HepG2 (cell line): Measurements from ENCODE around the gene TADA1.

Source experiments
- ARNTL ChIP-seq: sonication (generic); formaldehyde crosslinking; IDR thresholded peaks from 2 replicates; pipeline ENCODE4 v1.4.0; 2020; ENCODE audit warnings: mild to moderate bottlenecking, missing genetic modification reagents
- BCL6 ChIP-seq: IDR thresholded peaks from 2 replicates; pipeline ENCODE4 v1.6.1; 2016; ENCODE audit warnings: missing genetic modification reagents, missing compliant biosample characterization
- CBX2 ChIP-seq, 2 experiments: fragments of 200-600 bp in 1 of 2; sonication (generic); formaldehyde crosslinking in 1 of 2; IDR thresholded peaks; 2 replicates each; pipeline versions ENCODE4 v1.7.0 to v1.8.1; 2018 to 2022; ENCODE audit warnings: low read depth in 2 of 2, low read length in 1 of 2, mild to moderate bottlenecking in 1 of 2, missing genetic modification reagents in 1 of 2
- CTCF ChIP-seq: sonication (generic); formaldehyde crosslinking; IDR thresholded peaks from 2 replicates; pipeline ENCODE4 v1.5.0; 2020; ENCODE audit warnings: mild to moderate bottlenecking, missing genetic modification reagents, moderate library complexity
- MTA1 ChIP-seq: sonication (generic); formaldehyde crosslinking; IDR thresholded peaks from 2 replicates; pipeline ENCODE4 v1.4.0; 2020; ENCODE audit warnings: missing genetic modification reagents, mild to moderate bottlenecking, borderline replicate concordance
- NCOA5 ChIP-seq: sonication (generic); formaldehyde crosslinking; IDR thresholded peaks from 2 replicates; pipeline ENCODE4 v1.4.0; 2020; ENCODE audit warnings: missing genetic modification reagents
- PHF21A ChIP-seq: sonication (generic); formaldehyde crosslinking; IDR thresholded peaks from 2 replicates; pipeline ENCODE4 v1.5.0; 2020; ENCODE audit warnings: mild to moderate bottlenecking, missing genetic modification reagents
- RXRB ChIP-seq: IDR thresholded peaks from 2 replicates; pipeline ENCODE4 v1.6.1; 2016; ENCODE audit warnings: borderline replicate concordance, missing genetic modification reagents, missing compliant biosample characterization
- SIN3A ChIP-seq: IDR thresholded peaks from 2 replicates; pipeline ENCODE4 v1.6.1; 2011; ENCODE audit warnings: low read depth, mild to moderate bottlenecking, control low read depth, low read length, borderline replicate concordance
- SMAD3 ChIP-seq: sonication (generic); formaldehyde crosslinking; IDR thresholded peaks from 2 replicates; pipeline ENCODE4 v1.4.0; 2020; ENCODE audit warnings: missing genetic modification reagents
- ZSCAN29 ChIP-seq: sonication (generic); formaldehyde crosslinking; conservative IDR thresholded peaks from 2 replicates; pipeline ENCODE4 v1.4.0; 2020; ENCODE audit warnings: mild to moderate bottlenecking, missing genetic modification reagents
- TF ChIP-seq, protein P1 (sequence below): sonication (generic); formaldehyde crosslinking; IDR thresholded peaks from 2 replicates; pipeline ENCODE4 v1.4.0; 2020; ENCODE audit warnings: mild to moderate bottlenecking, missing genetic modification reagents
- TF ChIP-seq, protein P2 (sequence below), 2 experiments: fragments of 450-650 bp in 1 of 2; sonication (generic) in 1 of 2; formaldehyde crosslinking in 1 of 2; IDR thresholded peaks; 2 replicates each; pipeline versions ENCODE4 v1.6.1 to v1.8.0; 2016 to 2022; ENCODE audit warnings: antibody characterized with exemption in 1 of 2, mild to moderate bottlenecking in 1 of 2, missing genetic modification reagents in 1 of 2
- TF ChIP-seq, protein P3 (sequence below): sonication (generic); formaldehyde crosslinking; IDR thresholded peaks from 2 replicates; pipeline ENCODE4 v1.5.0; 2020; ENCODE audit warnings: missing genetic modification reagents

GRCh38 chr1:166811691-166812090 lies 64.4 kb downstream of the TADA1 start:
- no peak for TF ChIP-seq BCL6 (CRISPR knock-in tag)
- TF ChIP-seq MTA1 (CRISPR knock-in tag), result no peak
- TF ChIP-seq ZSCAN29 (CRISPR knock-in tag), result no peak
- TF ChIP-seq RXRB (CRISPR knock-in tag), result no peak
- no peak for TF ChIP-seq PHF21A (CRISPR knock-in tag)
- TF ChIP-seq CBX2 (IDR thresholded peaks at IDR 0.05; ENCODE audit: low read depth, low read length), result no peak
- TF ChIP-seq CBX2 (CRISPR knock-in tag; IDR thresholded peaks at IDR 0.05; ENCODE audit: low read depth), result no peak
- TF ChIP-seq ARNTL (CRISPR knock-in tag), result no peak
- TF ChIP-seq, protein P1, sequence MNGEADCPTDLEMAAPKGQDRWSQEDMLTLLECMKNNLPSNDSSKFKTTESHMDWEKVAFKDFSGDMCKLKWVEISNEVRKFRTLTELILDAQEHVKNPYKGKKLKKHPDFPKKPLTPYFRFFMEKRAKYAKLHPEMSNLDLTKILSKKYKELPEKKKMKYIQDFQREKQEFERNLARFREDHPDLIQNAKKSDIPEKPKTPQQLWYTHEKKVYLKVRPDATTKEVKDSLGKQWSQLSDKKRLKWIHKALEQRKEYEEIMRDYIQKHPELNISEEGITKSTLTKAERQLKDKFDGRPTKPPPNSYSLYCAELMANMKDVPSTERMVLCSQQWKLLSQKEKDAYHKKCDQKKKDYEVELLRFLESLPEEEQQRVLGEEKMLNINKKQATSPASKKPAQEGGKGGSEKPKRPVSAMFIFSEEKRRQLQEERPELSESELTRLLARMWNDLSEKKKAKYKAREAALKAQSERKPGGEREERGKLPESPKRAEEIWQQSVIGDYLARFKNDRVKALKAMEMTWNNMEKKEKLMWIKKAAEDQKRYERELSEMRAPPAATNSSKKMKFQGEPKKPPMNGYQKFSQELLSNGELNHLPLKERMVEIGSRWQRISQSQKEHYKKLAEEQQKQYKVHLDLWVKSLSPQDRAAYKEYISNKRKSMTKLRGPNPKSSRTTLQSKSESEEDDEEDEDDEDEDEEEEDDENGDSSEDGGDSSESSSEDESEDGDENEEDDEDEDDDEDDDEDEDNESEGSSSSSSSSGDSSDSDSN (CRISPR knock-in tag), result no peak
- TF ChIP-seq CTCF (CRISPR knock-in tag), result no peak
- TF ChIP-seq, protein P2, sequence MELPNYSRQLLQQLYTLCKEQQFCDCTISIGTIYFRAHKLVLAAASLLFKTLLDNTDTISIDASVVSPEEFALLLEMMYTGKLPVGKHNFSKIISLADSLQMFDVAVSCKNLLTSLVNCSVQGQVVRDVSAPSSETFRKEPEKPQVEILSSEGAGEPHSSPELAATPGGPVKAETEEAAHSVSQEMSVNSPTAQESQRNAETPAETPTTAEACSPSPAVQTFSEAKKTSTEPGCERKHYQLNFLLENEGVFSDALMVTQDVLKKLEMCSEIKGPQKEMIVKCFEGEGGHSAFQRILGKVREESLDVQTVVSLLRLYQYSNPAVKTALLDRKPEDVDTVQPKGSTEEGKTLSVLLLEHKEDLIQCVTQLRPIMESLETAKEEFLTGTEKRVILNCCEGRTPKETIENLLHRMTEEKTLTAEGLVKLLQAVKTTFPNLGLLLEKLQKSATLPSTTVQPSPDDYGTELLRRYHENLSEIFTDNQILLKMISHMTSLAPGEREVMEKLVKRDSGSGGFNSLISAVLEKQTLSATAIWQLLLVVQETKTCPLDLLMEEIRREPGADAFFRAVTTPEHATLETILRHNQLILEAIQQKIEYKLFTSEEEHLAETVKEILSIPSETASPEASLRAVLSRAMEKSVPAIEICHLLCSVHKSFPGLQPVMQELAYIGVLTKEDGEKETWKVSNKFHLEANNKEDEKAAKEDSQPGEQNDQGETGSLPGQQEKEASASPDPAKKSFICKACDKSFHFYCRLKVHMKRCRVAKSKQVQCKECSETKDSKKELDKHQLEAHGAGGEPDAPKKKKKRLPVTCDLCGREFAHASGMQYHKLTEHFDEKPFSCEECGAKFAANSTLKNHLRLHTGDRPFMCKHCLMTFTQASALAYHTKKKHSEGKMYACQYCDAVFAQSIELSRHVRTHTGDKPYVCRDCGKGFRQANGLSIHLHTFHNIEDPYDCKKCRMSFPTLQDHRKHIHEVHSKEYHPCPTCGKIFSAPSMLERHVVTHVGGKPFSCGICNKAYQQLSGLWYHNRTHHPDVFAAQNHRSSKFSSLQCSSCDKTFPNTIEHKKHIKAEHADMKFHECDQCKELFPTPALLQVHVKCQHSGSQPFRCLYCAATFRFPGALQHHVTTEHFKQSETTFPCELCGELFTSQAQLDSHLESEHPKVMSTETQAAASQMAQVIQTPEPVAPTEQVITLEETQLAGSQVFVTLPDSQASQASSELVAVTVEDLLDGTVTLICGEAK (IDR thresholded peaks at IDR 0.05), result no peak
- TF ChIP-seq, protein P2 (CRISPR knock-in tag; IDR thresholded peaks at IDR 0.05), result no peak
- no peak for TF ChIP-seq SIN3A
- TF ChIP-seq NCOA5, result no peak
- TF ChIP-seq, protein P3, sequence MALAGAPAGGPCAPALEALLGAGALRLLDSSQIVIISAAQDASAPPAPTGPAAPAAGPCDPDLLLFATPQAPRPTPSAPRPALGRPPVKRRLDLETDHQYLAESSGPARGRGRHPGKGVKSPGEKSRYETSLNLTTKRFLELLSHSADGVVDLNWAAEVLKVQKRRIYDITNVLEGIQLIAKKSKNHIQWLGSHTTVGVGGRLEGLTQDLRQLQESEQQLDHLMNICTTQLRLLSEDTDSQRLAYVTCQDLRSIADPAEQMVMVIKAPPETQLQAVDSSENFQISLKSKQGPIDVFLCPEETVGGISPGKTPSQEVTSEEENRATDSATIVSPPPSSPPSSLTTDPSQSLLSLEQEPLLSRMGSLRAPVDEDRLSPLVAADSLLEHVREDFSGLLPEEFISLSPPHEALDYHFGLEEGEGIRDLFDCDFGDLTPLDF (CRISPR knock-in tag), result no peak
- no peak for TF ChIP-seq SMAD3
